A673 (cell line): ENCODE results near the gene P4HA2.

Source experiments
- EZH2 ChIP-seq: fragments of 200-600 bp; sonication (generic); IDR thresholded peaks from 2 replicates; pipeline ENCODE4 v1.6.1; 2017; ENCODE audit warnings: borderline replicate concordance, low read depth, mild to moderate bottlenecking, mixed read lengths, antibody characterized with exemption, low read length; ENCODE audit not compliant: poor library complexity, severe bottlenecking
- TF ChIP-seq, protein P1 (sequence below): fragments of 300-800, 200-600 bp; sonication (generic); conservative IDR thresholded peaks from 2 replicates; pipeline ENCODE4 v1.5.1; 2017; ENCODE audit warnings: low read depth, mild to moderate bottlenecking, antibody characterized with exemption, low read length, moderate library complexity, mixed read lengths

DNA sequence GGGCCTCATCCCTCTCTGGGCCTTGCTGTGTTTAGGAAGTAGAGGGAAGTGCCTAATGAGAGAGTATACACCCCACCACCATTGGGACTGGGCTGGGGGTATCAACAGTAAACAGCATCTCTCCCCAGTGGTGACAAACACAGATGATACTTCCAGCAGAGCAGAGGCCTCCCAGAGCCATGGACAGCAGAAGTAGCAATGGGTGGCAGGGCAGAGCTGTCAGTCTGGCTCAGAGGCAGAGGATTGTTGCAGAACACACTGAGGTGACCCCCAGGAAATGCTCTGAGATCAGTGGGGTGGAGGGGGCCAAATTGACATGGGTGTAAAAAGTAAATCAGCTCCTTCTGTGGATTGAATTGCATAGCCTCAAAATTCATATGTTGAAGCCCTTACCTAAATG, 12.1 kb upstream of the P4HA2 start:
- TF ChIP-seq EZH2, result no peak
- TF ChIP-seq, protein P1, sequence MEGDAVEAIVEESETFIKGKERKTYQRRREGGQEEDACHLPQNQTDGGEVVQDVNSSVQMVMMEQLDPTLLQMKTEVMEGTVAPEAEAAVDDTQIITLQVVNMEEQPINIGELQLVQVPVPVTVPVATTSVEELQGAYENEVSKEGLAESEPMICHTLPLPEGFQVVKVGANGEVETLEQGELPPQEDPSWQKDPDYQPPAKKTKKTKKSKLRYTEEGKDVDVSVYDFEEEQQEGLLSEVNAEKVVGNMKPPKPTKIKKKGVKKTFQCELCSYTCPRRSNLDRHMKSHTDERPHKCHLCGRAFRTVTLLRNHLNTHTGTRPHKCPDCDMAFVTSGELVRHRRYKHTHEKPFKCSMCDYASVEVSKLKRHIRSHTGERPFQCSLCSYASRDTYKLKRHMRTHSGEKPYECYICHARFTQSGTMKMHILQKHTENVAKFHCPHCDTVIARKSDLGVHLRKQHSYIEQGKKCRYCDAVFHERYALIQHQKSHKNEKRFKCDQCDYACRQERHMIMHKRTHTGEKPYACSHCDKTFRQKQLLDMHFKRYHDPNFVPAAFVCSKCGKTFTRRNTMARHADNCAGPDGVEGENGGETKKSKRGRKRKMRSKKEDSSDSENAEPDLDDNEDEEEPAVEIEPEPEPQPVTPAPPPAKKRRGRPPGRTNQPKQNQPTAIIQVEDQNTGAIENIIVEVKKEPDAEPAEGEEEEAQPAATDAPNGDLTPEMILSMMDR, result no peak
